Subcutaneous adipose tissue (tissue), 4 donors: ENCODE data around the gene CLDN34. TPM values are rescaled to one million over a fixed set of nuclear protein-coding genes. Genes with fewer than 3 reads are reported as not detected.

Source experiments
- total RNA-seq, 4 donors: library from RNA; depleted of rRNA; stranded (reverse); fragments of >200 nt; gene quantifications; one replicate each; pipeline ENCODE4 v1.1.0, GENCODE V29; 2016
- TF ChIP-seq, protein P1 (sequence below): fragments of 450-650 bp; IDR thresholded peaks from one replicate; pipeline ENCODE4 v1.5.1; 2016; ENCODE audit warnings: low read depth, mild to moderate bottlenecking, control low read depth, antibody characterized with exemption, moderate library complexity

The CLDN34 gene
- total RNA-seq, 4 donors from 2014 or later: not detected

- TF ChIP-seq, protein P1, sequence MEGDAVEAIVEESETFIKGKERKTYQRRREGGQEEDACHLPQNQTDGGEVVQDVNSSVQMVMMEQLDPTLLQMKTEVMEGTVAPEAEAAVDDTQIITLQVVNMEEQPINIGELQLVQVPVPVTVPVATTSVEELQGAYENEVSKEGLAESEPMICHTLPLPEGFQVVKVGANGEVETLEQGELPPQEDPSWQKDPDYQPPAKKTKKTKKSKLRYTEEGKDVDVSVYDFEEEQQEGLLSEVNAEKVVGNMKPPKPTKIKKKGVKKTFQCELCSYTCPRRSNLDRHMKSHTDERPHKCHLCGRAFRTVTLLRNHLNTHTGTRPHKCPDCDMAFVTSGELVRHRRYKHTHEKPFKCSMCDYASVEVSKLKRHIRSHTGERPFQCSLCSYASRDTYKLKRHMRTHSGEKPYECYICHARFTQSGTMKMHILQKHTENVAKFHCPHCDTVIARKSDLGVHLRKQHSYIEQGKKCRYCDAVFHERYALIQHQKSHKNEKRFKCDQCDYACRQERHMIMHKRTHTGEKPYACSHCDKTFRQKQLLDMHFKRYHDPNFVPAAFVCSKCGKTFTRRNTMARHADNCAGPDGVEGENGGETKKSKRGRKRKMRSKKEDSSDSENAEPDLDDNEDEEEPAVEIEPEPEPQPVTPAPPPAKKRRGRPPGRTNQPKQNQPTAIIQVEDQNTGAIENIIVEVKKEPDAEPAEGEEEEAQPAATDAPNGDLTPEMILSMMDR: no peak
Observed at GRCh38 chrX:9948406-9948805, 18.8 kb upstream of the CLDN34 start.

GRCh38 chrX:9952300-9952699 lies 14.9 kb upstream of the CLDN34 start:
- TF ChIP-seq, protein P1: no peak

- TF ChIP-seq, protein P1: no peak
Observed at GRCh38 chrX:9953396-9953795, 13.8 kb upstream of the CLDN34 start.

DNA sequence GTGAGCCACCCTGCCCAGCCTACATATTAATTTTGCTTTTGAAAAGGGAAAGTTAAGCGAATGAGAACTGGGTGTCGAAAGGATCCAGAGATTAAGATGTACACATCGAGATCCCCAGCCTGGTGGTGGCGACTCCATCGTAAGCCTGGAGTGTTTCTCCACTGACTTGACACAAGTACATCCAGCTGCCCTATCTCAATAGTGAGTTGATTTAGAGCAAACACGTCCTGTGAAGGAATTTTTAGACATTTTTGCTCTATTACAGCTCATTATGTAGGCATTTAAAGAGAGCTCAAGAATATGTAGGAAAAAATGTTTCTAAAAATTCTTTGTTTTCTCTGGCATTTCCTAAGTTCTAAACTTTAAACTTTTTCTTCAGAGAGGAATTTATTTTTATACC lies 11.7 kb upstream of the CLDN34 start:
- TF ChIP-seq, protein P1: no peak

- TF ChIP-seq, protein P1: no peak
Observed at GRCh38 chrX:9957743-9958142, 9.4 kb upstream of the CLDN34 start.

- TF ChIP-seq, protein P1: no peak
Observed at GRCh38 chrX:9958183-9958582, 9.0 kb upstream of the CLDN34 start.

GRCh38 chrX:9961750-9962149 lies 5.4 kb upstream of the CLDN34 start:
- TF ChIP-seq, protein P1: no peak
